Adipocyte (in vitro differentiated cells): ENCODE measurements around the gene HDAC7.

Source experiments
- DNase-seq: peaks from one replicate; pipeline ENCODE4 v3.0.0-alpha.2; 2015; ENCODE audit warnings: low read depth
- H3K27me3 ChIP-seq: replicated peaks from 2 replicates; pipeline ENCODE4 v1.7.0; 2013; ENCODE audit warnings: mild to moderate bottlenecking, low read length, moderate library complexity; ENCODE audit not compliant: control insufficient read depth, insufficient read depth
- H3K36me3 ChIP-seq: 2 replicates; pipeline ENCODE4 v1.7.0; 2013; ENCODE audit warnings: low read length, mild to moderate bottlenecking, moderate library complexity; ENCODE audit not compliant: control insufficient read depth, insufficient read depth, severe bottlenecking
- H3K4me1 ChIP-seq: 2 replicates; pipeline ENCODE4 v1.7.0; 2013; ENCODE audit warnings: mild to moderate bottlenecking, low read length, moderate library complexity; ENCODE audit not compliant: control insufficient read depth, insufficient read depth
- H3K4me3 ChIP-seq: 2 replicates; pipeline ENCODE4 v1.7.0; 2013; ENCODE audit warnings: mild to moderate bottlenecking, low read length, moderate library complexity
- H3K9ac ChIP-seq: 2 replicates; pipeline ENCODE4 v1.7.0; 2013; ENCODE audit warnings: mild to moderate bottlenecking, low read length, moderate library complexity
- H3K9me3 ChIP-seq: 2 replicates; pipeline ENCODE4 v1.7.0; 2013; ENCODE audit warnings: mild to moderate bottlenecking, low read length, moderate library complexity; ENCODE audit not compliant: control insufficient read depth

HDAC7 gene

DNA sequence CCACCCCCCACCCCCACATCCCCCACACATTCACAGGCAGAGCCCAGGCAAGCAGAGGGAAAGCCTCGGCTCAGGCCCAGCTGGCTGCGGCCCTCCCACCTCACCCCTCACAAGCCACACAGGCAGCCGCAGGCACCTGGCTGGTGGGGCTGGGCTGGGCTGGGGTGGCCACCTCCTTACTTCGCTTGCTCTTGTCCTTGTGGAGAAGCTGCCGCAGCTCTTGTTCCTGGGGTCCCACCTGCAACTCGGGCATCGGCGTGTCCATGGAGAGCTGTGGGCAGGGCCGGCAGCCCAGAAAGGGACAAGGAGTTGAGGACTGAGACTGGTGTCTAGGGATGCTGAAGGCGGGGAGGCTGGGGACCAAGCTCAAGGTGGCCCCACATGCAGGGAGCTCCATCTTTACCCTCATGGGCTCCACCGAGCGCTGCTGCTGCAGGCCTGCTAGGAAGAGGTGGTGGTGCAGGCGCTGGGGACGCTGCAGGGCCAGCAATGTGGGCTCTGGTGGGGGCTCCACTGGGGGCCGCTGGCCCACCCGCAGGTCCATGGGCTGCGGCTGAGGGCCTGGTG is 21.2 kb downstream of the HDAC7 start:
- H3K4me3 ChIP-seq = no peak overlapping the region
- no peak overlapping the region for H3K9ac ChIP-seq
- peaks cover 61% of the 10 kb centered on the region for H3K36me3 ChIP-seq
- H3K27me3 ChIP-seq = no peaks in the 10 kb centered on the region
- no peaks in the 10 kb centered on the region for H3K9me3 ChIP-seq
- DNase-seq = no peak
- peaks cover 39% of the 10 kb centered on the region for H3K4me1 ChIP-seq

DNA sequence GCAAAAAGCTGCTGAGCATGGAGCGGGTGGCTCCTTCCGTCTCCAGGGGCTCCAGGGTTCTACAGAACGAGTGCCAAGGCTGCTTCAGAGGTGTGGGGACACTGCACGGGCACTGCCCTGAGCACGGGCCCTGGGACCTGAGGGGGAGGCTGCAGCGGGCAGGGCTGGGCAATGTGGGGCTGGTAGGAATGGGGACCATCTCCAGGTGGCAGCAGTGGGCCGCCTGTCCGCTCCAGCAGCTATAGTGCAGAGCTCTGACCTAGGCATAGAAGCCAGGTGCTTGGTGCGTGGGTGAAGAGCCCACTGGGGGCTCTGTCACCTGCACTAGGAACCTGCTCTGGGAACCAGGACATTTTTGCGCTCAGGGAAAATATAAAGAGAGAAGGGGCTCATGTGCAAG is 22.3 kb downstream of the HDAC7 start:
- no peaks in the 10 kb centered on the region for H3K27me3 ChIP-seq
- DNase-seq = no peak
- H3K9ac ChIP-seq = no peak overlapping the region
- H3K9me3 ChIP-seq = no peaks in the 10 kb centered on the region
- H3K36me3 ChIP-seq = peaks cover 68% of the 10 kb centered on the region
- peaks cover 28% of the 10 kb centered on the region for H3K4me1 ChIP-seq
- no peak overlapping the region for H3K4me3 ChIP-seq

DNA sequence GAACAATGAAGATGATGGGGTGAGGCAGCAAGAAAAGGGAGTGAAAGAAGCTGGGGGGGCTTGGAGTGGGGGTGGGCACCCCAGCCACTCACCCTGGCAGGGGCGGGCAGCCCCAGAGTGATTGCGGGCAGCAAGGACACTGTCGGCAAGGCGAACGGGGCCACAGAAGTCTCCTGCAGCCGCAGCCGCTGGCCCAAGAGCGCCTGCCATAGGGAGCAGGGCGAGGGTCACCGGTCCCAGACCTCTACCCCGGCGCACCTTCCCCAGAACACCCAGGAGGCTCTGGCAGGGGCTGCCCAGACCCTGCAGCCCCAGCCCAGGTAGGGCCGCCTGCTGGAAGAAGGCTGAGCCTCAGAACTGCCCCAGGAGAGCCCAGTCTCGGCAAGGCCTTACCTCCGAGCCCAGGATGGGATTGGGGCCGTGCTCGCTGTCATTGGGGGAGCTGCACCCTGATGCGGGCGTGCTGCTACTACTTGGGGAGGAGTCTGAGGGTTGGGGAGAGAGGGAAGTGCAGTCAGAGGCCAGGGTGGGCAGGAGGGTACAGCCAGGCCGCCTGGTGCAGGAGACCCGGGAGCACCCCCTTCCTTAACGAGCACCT is 23.8 kb downstream of the HDAC7 start:
- no peak for DNase-seq
- no peak overlapping the region for H3K4me3 ChIP-seq
- peaks cover 75% of the 10 kb centered on the region for H3K36me3 ChIP-seq
- H3K27me3 ChIP-seq = no peaks in the 10 kb centered on the region
- H3K9me3 ChIP-seq = no peaks in the 10 kb centered on the region
- peaks cover 13% of the 10 kb centered on the region for H3K4me1 ChIP-seq
- no peak overlapping the region for H3K9ac ChIP-seq

DNA sequence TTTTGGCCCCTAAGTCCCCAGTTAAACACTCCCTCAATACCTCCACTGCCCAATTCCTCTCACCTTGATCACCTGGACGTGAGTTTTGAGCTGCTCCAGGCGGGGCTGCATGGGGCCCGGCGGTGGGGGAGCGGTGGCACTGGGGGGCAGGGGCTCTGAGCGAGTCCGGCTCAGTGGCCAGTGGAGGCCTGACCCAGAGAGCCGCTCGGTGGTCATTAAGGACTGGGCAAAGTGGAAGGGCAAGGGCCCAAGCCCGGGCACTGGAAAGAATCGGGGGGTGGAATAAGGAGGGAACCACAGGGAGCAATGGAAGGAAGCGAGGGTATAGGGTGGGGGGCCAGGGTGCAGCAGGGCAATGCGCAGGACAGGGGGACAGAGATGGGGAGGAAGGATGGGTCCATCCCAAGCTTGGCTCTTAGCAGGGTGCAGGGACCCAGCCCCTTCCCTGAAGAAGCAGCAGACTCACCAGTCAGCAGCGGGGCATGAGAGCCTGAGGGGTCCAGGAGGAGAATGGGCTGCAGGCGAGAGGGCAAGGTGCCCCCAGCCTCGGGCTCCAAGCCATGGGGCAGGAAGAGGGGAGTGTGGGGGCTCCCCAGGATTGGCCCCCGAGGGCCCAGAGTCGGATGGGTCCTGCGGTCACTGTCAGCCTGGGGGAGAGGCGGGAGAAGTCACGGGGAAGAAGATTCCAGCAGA is 24.4 kb downstream of the HDAC7 start:
- Histone ChIP-seq H3K27me3 (no peaks in the 10 kb centered on the region), H3K4me1 (peaks cover 11% of the 10 kb centered on the region), H3K4me3 (no peak overlapping the region), H3K9ac (no peak overlapping the region), H3K9me3 (no peaks in the 10 kb centered on the region), H3K36me3 (peaks cover 76% of the 10 kb centered on the region)
- DNase-seq = no peak

DNA sequence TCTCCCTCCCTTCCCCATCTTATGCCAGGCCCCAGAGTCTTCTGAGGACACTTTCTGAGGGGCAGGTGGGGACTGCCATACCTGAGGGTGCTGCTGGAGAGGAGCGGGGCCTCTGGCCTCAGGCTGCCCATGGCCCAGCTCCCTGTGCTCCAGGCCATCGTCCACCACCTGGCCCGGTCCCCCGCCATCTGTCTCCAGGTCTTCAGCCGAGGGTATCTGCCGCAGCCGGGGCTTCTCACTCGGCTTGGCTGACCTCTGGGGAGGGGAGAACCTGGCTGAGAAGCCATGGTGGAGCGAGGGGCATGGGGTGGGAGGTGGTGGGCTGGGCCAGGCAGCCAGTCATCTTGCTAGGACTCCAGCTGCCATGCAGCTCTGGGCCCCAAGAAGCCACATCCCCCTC is 25.0 kb downstream of the HDAC7 start:
- Histone ChIP-seq H3K27me3 (no peaks in the 10 kb centered on the region), H3K9ac (no peak overlapping the region), H3K36me3 (peaks cover 81% of the 10 kb centered on the region), H3K4me3 (no peak overlapping the region), H3K9me3 (no peaks in the 10 kb centered on the region), H3K4me1 (peaks cover 5% of the 10 kb centered on the region)
- no peak for DNase-seq

DNA sequence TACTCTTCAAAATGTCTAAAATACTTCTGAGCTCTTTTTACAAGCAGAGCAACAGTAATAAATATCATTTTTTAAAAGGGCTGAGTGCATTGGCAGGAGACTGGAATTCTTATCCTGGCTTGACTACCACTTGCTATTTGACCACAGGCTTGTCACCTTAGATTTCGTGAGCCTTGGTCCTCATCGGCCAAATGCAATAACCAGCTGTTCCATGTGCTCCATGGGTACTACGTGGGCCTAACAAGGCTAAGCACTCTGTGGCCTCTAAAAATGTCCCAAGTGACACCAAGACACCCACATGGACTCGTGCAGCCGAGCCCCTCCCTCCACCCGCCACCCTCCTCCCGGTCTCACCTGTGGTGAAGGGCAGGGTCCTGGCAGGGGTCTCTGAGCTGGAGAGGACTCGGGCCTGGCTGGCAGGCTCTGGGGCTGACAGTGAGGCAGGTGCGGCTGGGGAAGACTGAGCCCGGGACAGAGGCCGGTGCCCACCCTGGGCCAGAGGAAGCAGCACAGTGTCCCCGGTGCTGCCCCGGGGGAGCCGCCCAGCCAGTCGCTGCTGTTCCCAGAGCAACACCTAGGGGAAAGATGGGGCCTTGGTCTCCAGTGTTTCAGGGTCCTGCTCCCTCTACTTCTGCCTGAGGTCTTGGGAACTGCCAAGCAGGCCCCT is 26.6 kb downstream of the HDAC7 start:
- Histone ChIP-seq H3K27me3 (no peaks in the 10 kb centered on the region), H3K36me3 (peaks cover 92% of the 10 kb centered on the region), H3K4me3 (no peak overlapping the region), H3K4me1 (no peaks in the 10 kb centered on the region), H3K9me3 (no peaks in the 10 kb centered on the region), H3K9ac (peak overlapping the region; percentile 4)
- DNase-seq = no peak

DNA sequence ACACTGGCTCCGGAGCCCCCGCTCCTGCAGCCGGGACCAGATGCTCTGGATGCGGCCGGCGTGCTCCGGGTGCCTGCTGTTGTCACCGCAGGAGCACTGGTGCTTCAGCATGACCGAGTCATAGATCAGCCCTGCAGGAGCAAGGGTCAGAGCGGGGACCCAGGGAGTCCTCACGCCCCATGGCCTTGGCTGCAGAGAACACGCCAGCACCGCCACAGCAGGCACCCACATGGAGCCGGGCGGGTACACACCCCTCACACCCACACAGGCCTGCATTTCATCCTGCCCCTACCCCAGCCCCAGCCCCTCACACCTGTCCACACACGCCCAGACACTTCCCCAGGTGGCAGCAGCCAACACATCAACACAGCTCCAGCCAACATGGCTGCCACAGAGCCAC is 27.8 kb downstream of the HDAC7 start:
- no peaks in the 10 kb centered on the region for H3K9me3 ChIP-seq
- DNase-seq = no peak
- H3K36me3 ChIP-seq = peaks cover 94% of the 10 kb centered on the region
- no peak overlapping the region for H3K9ac ChIP-seq
- no peaks in the 10 kb centered on the region for H3K4me1 ChIP-seq
- H3K27me3 ChIP-seq = no peaks in the 10 kb centered on the region
- no peak overlapping the region for H3K4me3 ChIP-seq

DNA sequence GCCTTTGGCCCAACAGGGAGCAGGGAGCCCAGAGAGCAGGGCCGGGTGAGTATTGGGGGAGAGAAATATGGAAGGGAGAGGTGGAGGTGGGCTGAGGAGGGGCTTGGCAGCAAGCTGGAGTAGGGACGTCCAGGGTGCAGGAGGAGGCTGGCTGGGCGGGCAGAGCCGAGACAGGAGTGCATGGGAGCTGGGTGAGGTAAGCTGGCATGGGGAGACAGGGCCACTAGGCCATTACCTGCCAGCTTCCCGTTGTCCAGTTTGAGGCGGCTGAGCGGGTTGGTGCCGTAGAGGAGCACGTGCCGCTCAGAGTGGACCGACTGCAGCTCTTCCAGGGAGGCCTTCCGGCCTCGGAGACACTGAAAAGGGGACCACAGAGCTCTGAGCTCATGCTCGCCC is 28.4 kb downstream of the HDAC7 start:
- Histone ChIP-seq H3K4me3 (no peak overlapping the region), H3K27me3 (no peaks in the 10 kb centered on the region), H3K9ac (no peak overlapping the region), H3K4me1 (peaks cover 5% of the 10 kb centered on the region), H3K36me3 (peaks cover 94% of the 10 kb centered on the region), H3K9me3 (no peaks in the 10 kb centered on the region)
- no peak for DNase-seq

DNA sequence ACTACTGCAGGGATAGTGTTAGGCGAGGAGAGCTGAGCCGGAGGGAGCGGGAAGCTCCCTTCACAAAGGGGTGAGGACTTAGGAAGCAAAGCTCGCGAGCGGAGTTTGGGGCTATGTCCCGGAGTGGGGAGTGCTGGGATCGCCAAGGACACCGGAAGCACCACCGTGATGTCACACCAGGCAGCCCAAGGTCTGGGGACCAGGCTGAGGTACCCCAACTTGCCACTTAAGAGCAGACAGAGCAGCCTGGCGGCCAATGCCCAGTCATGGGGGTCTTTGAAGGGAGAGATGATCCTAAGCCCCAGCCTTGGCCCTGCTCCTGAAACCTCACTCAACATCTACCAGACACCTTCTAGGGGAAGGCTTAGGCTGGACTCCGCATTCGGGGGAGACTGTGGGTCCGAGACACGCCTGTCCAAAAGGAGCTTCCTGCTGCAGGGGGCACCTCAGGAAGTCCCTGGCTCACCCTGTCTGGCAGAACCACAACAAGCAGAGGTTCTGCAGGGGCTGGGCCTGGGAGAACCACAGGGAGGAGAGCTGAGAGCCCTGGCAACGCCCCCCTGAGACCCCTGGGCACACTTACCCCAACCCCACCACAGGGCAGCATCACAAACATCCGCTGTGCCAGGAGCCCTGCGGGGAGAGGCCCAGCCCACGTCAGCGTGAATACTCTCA is 28.9 kb downstream of the HDAC7 start:
- peaks cover 94% of the 10 kb centered on the region for H3K36me3 ChIP-seq
- H3K4me3 ChIP-seq = no peak overlapping the region

DNA sequence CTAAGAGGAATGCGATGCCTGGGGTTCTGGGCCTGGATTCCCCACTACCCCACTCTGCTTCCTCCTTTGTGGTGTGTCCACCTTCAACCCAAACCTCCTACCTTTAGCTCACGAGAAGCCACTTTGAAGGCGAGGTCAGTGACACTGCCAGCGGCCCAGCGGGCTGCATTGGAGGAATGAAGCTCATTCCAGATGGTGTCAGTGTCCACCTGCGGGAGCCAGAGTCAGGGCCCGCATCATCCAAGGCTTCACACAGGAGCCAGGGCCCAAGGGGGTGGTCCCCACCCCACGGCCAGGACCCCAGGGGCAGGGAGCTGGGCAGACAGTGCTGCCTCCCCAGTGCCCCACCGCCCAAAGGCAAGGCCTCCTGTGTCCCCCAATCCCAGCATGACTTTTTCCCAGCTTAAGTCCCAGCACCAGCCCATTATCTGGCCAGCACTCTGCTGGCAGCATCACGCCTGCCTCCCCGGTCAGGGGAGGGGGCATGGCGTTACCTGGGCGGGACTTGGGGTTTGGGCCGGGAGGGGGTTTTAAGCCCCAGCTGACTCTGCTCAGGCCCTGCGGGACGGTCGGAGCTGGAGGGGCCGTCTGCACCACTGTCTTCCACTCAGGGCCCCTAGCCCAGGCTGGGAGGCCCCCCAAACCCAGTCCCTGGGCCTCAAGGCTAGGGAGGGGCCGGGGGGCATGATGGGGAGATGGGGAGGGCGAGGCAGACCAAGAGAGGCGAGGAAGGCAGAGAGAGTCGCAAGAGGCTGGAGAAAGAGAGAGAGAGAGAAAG is 29.8 kb downstream of the HDAC7 start:
- H3K36me3 ChIP-seq = peaks cover 94% of the 10 kb centered on the region

More for the DNA sequence above, 28.9 kb downstream of the HDAC7 start:
- no peaks in the 10 kb centered on the region for H3K27me3 ChIP-seq
- no peak for DNase-seq
- H3K9me3 ChIP-seq = no peaks in the 10 kb centered on the region
- peaks cover 10% of the 10 kb centered on the region for H3K4me1 ChIP-seq
- H3K9ac ChIP-seq = no peak overlapping the region

More for the DNA sequence above, 29.8 kb downstream of the HDAC7 start:
- Histone ChIP-seq H3K9me3 (no peaks in the 10 kb centered on the region), H3K4me3 (no peak overlapping the region), H3K27me3 (no peaks in the 10 kb centered on the region), H3K9ac (no peak overlapping the region), H3K4me1 (peaks cover 10% of the 10 kb centered on the region)
- no peak for DNase-seq
